ENCODE results near the gene HSD11B1L. TPM values are rescaled to one million over a fixed set of nuclear protein-coding genes. Genes with fewer than 3 reads are reported as not detected.

Gene HSD11B1L
- total RNA-seq, 2 experiments from 2014 or later = 2.4 to 2.9 TPM

DNA sequence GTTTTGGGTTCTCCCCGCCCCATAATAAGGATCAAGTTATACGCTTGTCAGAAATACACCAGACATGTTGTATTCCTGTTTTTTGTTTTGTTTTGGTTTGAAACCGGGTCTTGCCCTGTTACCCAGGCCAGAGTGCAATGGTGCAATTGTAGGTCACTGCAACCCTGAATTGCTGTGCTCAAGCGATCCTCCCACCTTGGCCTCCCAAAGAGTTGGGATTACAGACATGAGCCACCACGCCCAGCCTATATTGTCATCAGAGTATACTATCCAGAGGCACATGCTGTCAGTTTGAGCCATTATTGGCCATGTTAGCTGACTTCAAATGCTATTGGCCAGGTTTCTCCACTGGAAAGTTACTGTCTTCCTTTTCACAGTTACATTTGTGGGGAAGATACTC is 48.2 kb upstream of the HSD11B1L start:
- Histone ChIP-seq H3K27me3 (ENCODE audit: control insufficient read depth in 1 of 2, insufficient read depth in 2 of 2, low read length in 2 of 2) (no peaks in the 10 kb centered on the region), H3K4me1 (ENCODE audit: insufficient read depth, low read length) (peaks cover 65% of the 10 kb centered on the region), H3K36me3 (ENCODE audit: insufficient read depth, low read length) (peaks cover 61% of the 10 kb centered on the region), H3K9me3 (ENCODE audit: control insufficient read depth in 1 of 2, insufficient read depth in 1 of 2, low read length in 2 of 2) (no peaks in the 10 kb centered on the region), H3K4me3 (ENCODE audit: low read length) (no peak overlapping the region), H3K27ac (ENCODE audit: low read depth in 1 of 2, low read length in 2 of 2) (no peak overlapping the region)
- intact Hi-C loops (cut with DNase I, micrococcal nuclease) = no loop called here
- ChIA-PET CTCF (no interaction called here), POLR2A (no interaction called here)
- peaks cover 78% of the 10 kb centered on the region for H3K36me3 Mint-ChIP-seq (ENCODE audit: low read depth)
- TF ChIP-seq, protein P1, sequence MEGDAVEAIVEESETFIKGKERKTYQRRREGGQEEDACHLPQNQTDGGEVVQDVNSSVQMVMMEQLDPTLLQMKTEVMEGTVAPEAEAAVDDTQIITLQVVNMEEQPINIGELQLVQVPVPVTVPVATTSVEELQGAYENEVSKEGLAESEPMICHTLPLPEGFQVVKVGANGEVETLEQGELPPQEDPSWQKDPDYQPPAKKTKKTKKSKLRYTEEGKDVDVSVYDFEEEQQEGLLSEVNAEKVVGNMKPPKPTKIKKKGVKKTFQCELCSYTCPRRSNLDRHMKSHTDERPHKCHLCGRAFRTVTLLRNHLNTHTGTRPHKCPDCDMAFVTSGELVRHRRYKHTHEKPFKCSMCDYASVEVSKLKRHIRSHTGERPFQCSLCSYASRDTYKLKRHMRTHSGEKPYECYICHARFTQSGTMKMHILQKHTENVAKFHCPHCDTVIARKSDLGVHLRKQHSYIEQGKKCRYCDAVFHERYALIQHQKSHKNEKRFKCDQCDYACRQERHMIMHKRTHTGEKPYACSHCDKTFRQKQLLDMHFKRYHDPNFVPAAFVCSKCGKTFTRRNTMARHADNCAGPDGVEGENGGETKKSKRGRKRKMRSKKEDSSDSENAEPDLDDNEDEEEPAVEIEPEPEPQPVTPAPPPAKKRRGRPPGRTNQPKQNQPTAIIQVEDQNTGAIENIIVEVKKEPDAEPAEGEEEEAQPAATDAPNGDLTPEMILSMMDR (IDR thresholded peaks at IDR 0.05) = no peak
- no peak for ATAC-seq (ENCODE audit: poor library complexity)
- peaks cover 79% of the 10 kb centered on the region for H3K4me1 Mint-ChIP-seq (ENCODE audit: low read depth)
- peak overlapping the region; percentile 1 for H3K27ac Mint-ChIP-seq
- no peaks in the 10 kb centered on the region for H3K9me3 Mint-ChIP-seq
- H3K27me3 Mint-ChIP-seq = no peaks in the 10 kb centered on the region
- no peak for DNase-seq
- H3K4me3 Mint-ChIP-seq = no peak overlapping the region

DNA sequence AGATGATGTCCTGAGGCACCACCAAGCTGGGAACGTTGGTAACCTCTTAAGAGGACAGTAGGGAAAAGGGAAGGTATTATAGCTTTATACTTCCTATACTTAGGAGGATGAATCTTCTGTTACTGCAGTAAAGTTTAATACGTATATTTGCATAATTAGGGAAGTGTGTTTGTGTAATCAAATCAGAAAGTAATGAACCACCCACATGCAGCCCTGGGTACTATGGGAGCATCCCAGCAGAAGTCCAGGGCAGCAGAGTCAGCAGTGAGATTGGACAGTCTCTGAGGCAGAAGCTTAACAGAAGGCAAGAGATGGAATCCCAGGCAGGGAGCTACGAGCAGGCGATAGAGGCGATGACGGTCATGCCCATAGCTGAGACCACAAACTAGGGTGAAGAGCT is 45.4 kb upstream of the HSD11B1L start:
- H3K27ac Mint-ChIP-seq = peak overlapping the region; percentile 16
- no peaks in the 10 kb centered on the region for H3K9me3 Mint-ChIP-seq
- POLR2A ChIA-PET = interaction anchor here (1.1 kb wide), 1 partner anchor 26 kb away, joined by 3 read pairs; no protein-coding TSS in a partner anchor
- CTCF ChIA-PET = no interaction called here
- no peak for DNase-seq
- Histone ChIP-seq H3K4me1 (ENCODE audit: insufficient read depth, low read length) (peaks cover 40% of the 10 kb centered on the region), H3K27ac (ENCODE audit: low read depth in 1 of 2, low read length in 2 of 2) (no peak overlapping the region), H3K27me3 (ENCODE audit: control insufficient read depth in 1 of 2, insufficient read depth in 2 of 2, low read length in 2 of 2) (no peaks in the 10 kb centered on the region), H3K9me3 (ENCODE audit: control insufficient read depth in 1 of 2, insufficient read depth in 1 of 2, low read length in 2 of 2) (no peaks in the 10 kb centered on the region), H3K4me3 (ENCODE audit: low read length) (no peak overlapping the region), H3K36me3 (ENCODE audit: insufficient read depth, low read length) (peaks cover 37% of the 10 kb centered on the region)
- TF ChIP-seq, protein P1 (IDR thresholded peaks at IDR 0.05) = no peak
- ATAC-seq (ENCODE audit: poor library complexity) = no peak
- H3K4me3 Mint-ChIP-seq = peak overlapping the region; percentile 1
- H3K4me1 Mint-ChIP-seq (ENCODE audit: low read depth) = peaks cover 58% of the 10 kb centered on the region
- H3K27me3 Mint-ChIP-seq = no peaks in the 10 kb centered on the region
- intact Hi-C loops (cut with DNase I, micrococcal nuclease) = no loop called here
- H3K36me3 Mint-ChIP-seq (ENCODE audit: low read depth) = peaks cover 67% of the 10 kb centered on the region

DNA sequence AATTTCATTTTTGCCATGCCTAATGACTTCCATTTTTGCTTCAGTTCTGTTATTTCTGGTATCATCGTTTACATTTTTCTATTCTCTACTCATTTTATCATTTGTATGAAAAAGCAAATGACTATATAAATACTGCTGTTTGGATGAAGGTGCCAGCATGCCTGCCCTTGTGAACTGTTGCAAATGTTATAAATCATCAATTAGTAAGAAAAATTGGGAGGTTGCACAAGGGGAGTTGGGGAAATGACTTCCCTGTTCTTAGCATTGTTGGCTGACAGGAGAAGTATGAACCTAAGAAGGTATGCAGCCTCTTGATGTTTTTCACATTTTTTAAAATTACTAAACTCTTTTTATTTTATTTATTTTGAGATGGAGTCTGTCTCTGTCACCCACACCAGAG is 42.9 kb upstream of the HSD11B1L start:
- Histone ChIP-seq H3K4me3 (ENCODE audit: low read length) (no peak overlapping the region), H3K4me1 (ENCODE audit: insufficient read depth, low read length) (peaks cover 20% of the 10 kb centered on the region), H3K36me3 (ENCODE audit: insufficient read depth, low read length) (peaks cover 43% of the 10 kb centered on the region), H3K27ac (ENCODE audit: low read depth in 1 of 2, low read length in 2 of 2) (no peak overlapping the region), H3K9me3 (ENCODE audit: control insufficient read depth in 1 of 2, insufficient read depth in 1 of 2, low read length in 2 of 2) (no peaks in the 10 kb centered on the region), H3K27me3 (ENCODE audit: control insufficient read depth in 1 of 2, insufficient read depth in 2 of 2, low read length in 2 of 2) (no peaks in the 10 kb centered on the region)
- ChIA-PET CTCF (no interaction called here), POLR2A (interaction anchor here (2.2 kb wide), 1 partner anchor 15 kb away, joined by 8 read pairs; the partner anchor contains the start of genes SAFB and SAFB2)
- intact Hi-C loops (cut with DNase I, micrococcal nuclease) = no loop called here
- Mint-ChIP-seq H3K27ac (peak overlapping the region; percentile 47), H3K36me3 (ENCODE audit: low read depth) (peaks cover 60% of the 10 kb centered on the region), H3K9me3 (no peaks in the 10 kb centered on the region), H3K4me1 (ENCODE audit: low read depth) (peaks cover 51% of the 10 kb centered on the region), H3K4me3 (no peak overlapping the region), H3K27me3 (no peaks in the 10 kb centered on the region)
- DNase-seq (no peak), ATAC-seq (ENCODE audit: poor library complexity) (no peak)
- TF ChIP-seq, protein P1 (IDR thresholded peaks at IDR 0.05) = no peak

All from CD4-positive, alpha-beta T cell (primary cell).